ENCODE data around the gene NBEAL1.
"Not testable (repeated sequence)": the region's sequence is repeated elsewhere in the genome, so short reads cannot be mapped to it uniquely, and the experiment has no call there.

The NBEAL1 gene

DNA sequence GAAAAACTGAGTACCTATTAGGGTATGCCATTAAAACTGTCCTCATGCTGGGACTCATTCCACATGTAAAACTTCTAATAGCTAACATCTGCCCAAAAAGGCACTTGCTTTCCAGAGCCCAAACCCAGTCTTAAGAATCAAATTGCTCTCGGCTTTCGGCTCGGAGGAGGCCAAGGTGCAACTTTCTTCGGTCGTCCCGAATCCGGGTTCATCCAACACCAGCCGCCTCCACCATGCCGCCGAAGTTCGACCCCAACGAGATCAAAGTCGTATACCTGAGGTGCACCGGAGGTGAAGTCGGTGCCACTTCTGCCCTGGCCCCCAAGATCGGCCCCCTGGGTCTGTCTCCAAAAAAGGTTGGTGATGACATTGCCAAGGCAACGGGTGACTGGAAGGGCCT is 175.9 kb downstream of the NBEAL1 start:
- not testable (repeated sequence) for H3K4me2 ChIP-seq (ENCODE audit: insufficient read depth, low read length, poor library complexity, severe bottlenecking); H3K18ac ChIP-seq (ENCODE audit: low read length); H3K14ac ChIP-seq (ENCODE audit: low read length); H3K9ac ChIP-seq (ENCODE audit: low read depth, low read length, poor library complexity); H3K27me3 ChIP-seq (ENCODE audit: control insufficient read depth in 3 of 3, insufficient read depth in 3 of 3, low read depth in 1 of 3, low read length in 3 of 3); H4K8ac ChIP-seq (ENCODE audit: low read depth, low read length); DNase-seq (ENCODE audit: low spot score); H3K4me3 ChIP-seq (ENCODE audit: low read length in 2 of 2); H3K4me1 ChIP-seq (ENCODE audit: control insufficient read depth in 2 of 2, insufficient read depth in 1 of 2, low read depth in 1 of 2, low read length in 2 of 2); H2BK5ac ChIP-seq (ENCODE audit: low read length); H3K4ac ChIP-seq (ENCODE audit: low read length); H2AFZ ChIP-seq (ENCODE audit: low read length); H3K9me3 ChIP-seq (replicated peaks in 1 of 2; ENCODE audit: control insufficient read depth in 2 of 2, insufficient read depth in 1 of 2, low read depth in 1 of 2, low read length in 2 of 2); H2AK5ac ChIP-seq (ENCODE audit: low read depth, low read length); H2BK15ac ChIP-seq (ENCODE audit: low read length); H3K27ac ChIP-seq (replicated peaks; ENCODE audit: low read length); H2BK12ac ChIP-seq (ENCODE audit: low read length); H4K91ac ChIP-seq (ENCODE audit: low read depth, low read length, poor library complexity); H3K79me1 ChIP-seq (ENCODE audit: low read depth, low read length); H2BK120ac ChIP-seq (ENCODE audit: low read depth, low read length); H3K23ac ChIP-seq (ENCODE audit: low read depth, low read length, poor library complexity)
- peaks cover 1 to 23% of the 10 kb centered on the region in 2 donors for H3K36me3 ChIP-seq (replicated peaks in 1 of 2; ENCODE audit: control insufficient read depth in 2 of 2, insufficient read depth in 2 of 2, low read length in 2 of 2)
- no CpG with 5 or more reads among the region's 17 CpGs for WGBS, 2 donors (ENCODE audit: extremely low coverage in 2 of 2, insufficient read length in 2 of 2, insufficient replicate concordance in 1 of 2)

DNA sequence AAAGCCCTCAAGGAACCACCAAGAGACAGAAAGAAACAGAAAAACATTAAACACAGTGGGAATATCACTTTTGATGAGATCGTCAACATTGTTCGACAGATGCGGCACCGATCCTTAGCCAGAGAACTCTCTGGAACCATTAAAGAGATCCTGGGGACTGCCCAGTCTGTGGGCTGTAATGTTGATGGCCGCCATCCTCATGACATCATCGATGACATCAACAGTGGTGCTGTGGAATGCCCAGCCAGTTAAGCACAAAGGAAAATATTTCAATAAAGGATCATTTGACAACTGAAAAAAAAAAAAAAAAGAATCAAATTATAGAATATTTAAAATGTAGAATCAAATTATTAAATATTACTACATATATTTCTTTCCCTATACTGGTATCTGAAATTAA is 176.4 kb downstream of the NBEAL1 start:
- not testable (repeated sequence) for H2BK15ac ChIP-seq (ENCODE audit: low read length); H3K9me3 ChIP-seq (replicated peaks in 1 of 2; ENCODE audit: control insufficient read depth in 2 of 2, insufficient read depth in 1 of 2, low read depth in 1 of 2, low read length in 2 of 2); H3K27ac ChIP-seq (replicated peaks; ENCODE audit: low read length); H4K8ac ChIP-seq (ENCODE audit: low read depth, low read length); H3K4ac ChIP-seq (ENCODE audit: low read length); H3K79me1 ChIP-seq (ENCODE audit: low read depth, low read length); H3K14ac ChIP-seq (ENCODE audit: low read length); H4K91ac ChIP-seq (ENCODE audit: low read depth, low read length, poor library complexity); H3K9ac ChIP-seq (ENCODE audit: low read depth, low read length, poor library complexity); H2BK120ac ChIP-seq (ENCODE audit: low read depth, low read length); H3K23ac ChIP-seq (ENCODE audit: low read depth, low read length, poor library complexity); H3K4me3 ChIP-seq (ENCODE audit: low read length in 2 of 2); H3K4me2 ChIP-seq (ENCODE audit: insufficient read depth, low read length, poor library complexity, severe bottlenecking); H2BK5ac ChIP-seq (ENCODE audit: low read length); H3K27me3 ChIP-seq (ENCODE audit: control insufficient read depth in 3 of 3, insufficient read depth in 3 of 3, low read depth in 1 of 3, low read length in 3 of 3); H3K18ac ChIP-seq (ENCODE audit: low read length); H3K4me1 ChIP-seq (ENCODE audit: control insufficient read depth in 2 of 2, insufficient read depth in 1 of 2, low read depth in 1 of 2, low read length in 2 of 2); H2BK12ac ChIP-seq (ENCODE audit: low read length); H2AK5ac ChIP-seq (ENCODE audit: low read depth, low read length); H2AFZ ChIP-seq (ENCODE audit: low read length); DNase-seq (ENCODE audit: low spot score)
- H3K36me3 ChIP-seq (replicated peaks in 1 of 2; ENCODE audit: control insufficient read depth in 2 of 2, insufficient read depth in 2 of 2, low read length in 2 of 2) = peaks cover 1 to 22% of the 10 kb centered on the region in 2 donors
- no CpG with 5 or more reads among the region's 6 CpGs for WGBS, 2 donors (ENCODE audit: extremely low coverage in 2 of 2, insufficient read length in 2 of 2, insufficient replicate concordance in 1 of 2)

DNA sequence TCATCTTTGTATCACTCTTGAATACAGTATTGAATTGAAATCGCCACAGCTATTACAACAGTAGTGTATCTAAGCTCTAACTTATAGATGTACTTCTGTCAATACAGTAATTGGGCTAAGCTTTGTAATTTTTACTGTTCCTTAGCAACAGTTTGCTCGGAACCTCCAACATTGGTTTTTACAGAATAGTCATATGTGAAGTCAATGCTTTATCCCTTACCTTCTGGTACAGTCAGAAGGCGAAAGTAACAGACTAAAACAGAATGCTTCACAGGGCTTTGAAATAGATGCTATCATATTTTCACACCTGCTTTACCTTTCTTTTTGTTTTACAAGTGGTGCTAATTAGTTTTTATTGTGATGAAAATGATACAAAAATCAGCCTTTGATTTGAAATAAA is 177.3 kb downstream of the NBEAL1 start:
- Histone ChIP-seq H3K23ac (ENCODE audit: low read depth, low read length, poor library complexity) (no peak overlapping the region), H4K91ac (ENCODE audit: low read depth, low read length, poor library complexity) (no peak overlapping the region), H2AFZ (ENCODE audit: low read length) (no peak overlapping the region), H3K36me3 (replicated peaks in 1 of 2; ENCODE audit: control insufficient read depth in 2 of 2, insufficient read depth in 2 of 2, low read length in 2 of 2) (peaks cover 1 to 19% of the 10 kb centered on the region in 2 donors), H3K4me1 (ENCODE audit: control insufficient read depth in 2 of 2, insufficient read depth in 1 of 2, low read depth in 1 of 2, low read length in 2 of 2) (no peaks in the 10 kb centered on the region), H2BK5ac (ENCODE audit: low read length) (no peak overlapping the region), H3K27me3 (ENCODE audit: control insufficient read depth in 3 of 3, insufficient read depth in 3 of 3, low read depth in 1 of 3, low read length in 3 of 3) (no peaks in the 10 kb centered on the region), H2BK15ac (ENCODE audit: low read length) (no peak overlapping the region), H3K4me3 (ENCODE audit: low read length in 2 of 2) (no peak overlapping the region), H3K79me1 (ENCODE audit: low read depth, low read length) (no peaks in the 10 kb centered on the region), H3K9me3 (replicated peaks in 1 of 2; ENCODE audit: control insufficient read depth in 2 of 2, insufficient read depth in 1 of 2, low read depth in 1 of 2, low read length in 2 of 2) (no peaks in the 10 kb centered on the region), H3K14ac (ENCODE audit: low read length) (no peak overlapping the region), H3K27ac (replicated peaks; ENCODE audit: low read length) (no peak overlapping the region), H2AK5ac (ENCODE audit: low read depth, low read length) (no peak overlapping the region), H3K4me2 (ENCODE audit: insufficient read depth, low read length, poor library complexity, severe bottlenecking) (no peak overlapping the region), H2BK120ac (ENCODE audit: low read depth, low read length) (no peak overlapping the region), H3K18ac (ENCODE audit: low read length) (no peak overlapping the region), H2BK12ac (ENCODE audit: low read length) (no peak overlapping the region), H3K9ac (ENCODE audit: low read depth, low read length, poor library complexity) (no peak overlapping the region), H4K8ac (ENCODE audit: low read depth, low read length) (no peak overlapping the region), H3K4ac (ENCODE audit: low read length) (no peak overlapping the region)
- no CpG with 5 or more reads among the region's 3 CpGs for WGBS, 2 donors (ENCODE audit: extremely low coverage in 2 of 2, insufficient read length in 2 of 2, insufficient replicate concordance in 1 of 2)
- no peak for DNase-seq (ENCODE audit: low spot score)

- Histone ChIP-seq H3K79me1 (ENCODE audit: low read depth, low read length) (no peaks in the 10 kb centered on the region), H2AFZ (ENCODE audit: low read length) (no peak overlapping the region), H3K27me3 (ENCODE audit: control insufficient read depth in 3 of 3, insufficient read depth in 3 of 3, low read depth in 1 of 3, low read length in 3 of 3) (no peaks in the 10 kb centered on the region), H2AK5ac (ENCODE audit: low read depth, low read length) (no peak overlapping the region), H2BK120ac (ENCODE audit: low read depth, low read length) (no peak overlapping the region), H3K9ac (ENCODE audit: low read depth, low read length, poor library complexity) (no peak overlapping the region), H2BK5ac (ENCODE audit: low read length) (no peak overlapping the region), H3K23ac (ENCODE audit: low read depth, low read length, poor library complexity) (no peak overlapping the region), H3K14ac (ENCODE audit: low read length) (no peak overlapping the region), H2BK15ac (ENCODE audit: low read length) (no peak overlapping the region), H4K91ac (ENCODE audit: low read depth, low read length, poor library complexity) (no peak overlapping the region), H3K36me3 (replicated peaks in 1 of 2; ENCODE audit: control insufficient read depth in 2 of 2, insufficient read depth in 2 of 2, low read length in 2 of 2) (peaks cover 1 to 18% of the 10 kb centered on the region in 2 donors), H3K9me3 (replicated peaks in 1 of 2; ENCODE audit: control insufficient read depth in 2 of 2, insufficient read depth in 1 of 2, low read depth in 1 of 2, low read length in 2 of 2) (no peaks in the 10 kb centered on the region), H3K27ac (replicated peaks; ENCODE audit: low read length) (no peak overlapping the region), H3K4ac (ENCODE audit: low read length) (no peak overlapping the region), H2BK12ac (ENCODE audit: low read length) (no peak overlapping the region), H3K4me1 (ENCODE audit: control insufficient read depth in 2 of 2, insufficient read depth in 1 of 2, low read depth in 1 of 2, low read length in 2 of 2) (no peaks in the 10 kb centered on the region), H3K4me3 (ENCODE audit: low read length in 2 of 2) (no peak overlapping the region), H3K18ac (ENCODE audit: low read length) (no peak overlapping the region), H4K8ac (ENCODE audit: low read depth, low read length) (no peak overlapping the region), H3K4me2 (ENCODE audit: insufficient read depth, low read length, poor library complexity, severe bottlenecking) (no peak overlapping the region)
- no peak for DNase-seq (ENCODE audit: low spot score)
- WGBS, 2 donors (ENCODE audit: extremely low coverage in 2 of 2, insufficient read length in 2 of 2, insufficient replicate concordance in 1 of 2) = no CpG with 5 or more reads among the region's 5 CpGs
These were observed 180.8 kb downstream of the NBEAL1 start for GRCh38 chr2:203195331-203196036.
